HEK293T (cell line): ENCODE data around the gene MDFI.

ENCODE experiments used
- BHLHE40 ChIP-seq: fragments of 450-650 bp; IDR thresholded peaks from 2 replicates; pipeline ENCODE4 v1.6.1; 2016; ENCODE audit warnings: mild to moderate bottlenecking, moderate library complexity, borderline replicate concordance
- SP1 ChIP-seq: fragments of 450-650 bp; IDR thresholded peaks from 2 replicates; pipeline ENCODE4 v1.6.1; 2017
- TF ChIP-seq, protein P1 (sequence below): fragments of 450-650 bp; IDR thresholded peaks from 2 replicates; pipeline ENCODE4 v1.6.1; 2016

DNA sequence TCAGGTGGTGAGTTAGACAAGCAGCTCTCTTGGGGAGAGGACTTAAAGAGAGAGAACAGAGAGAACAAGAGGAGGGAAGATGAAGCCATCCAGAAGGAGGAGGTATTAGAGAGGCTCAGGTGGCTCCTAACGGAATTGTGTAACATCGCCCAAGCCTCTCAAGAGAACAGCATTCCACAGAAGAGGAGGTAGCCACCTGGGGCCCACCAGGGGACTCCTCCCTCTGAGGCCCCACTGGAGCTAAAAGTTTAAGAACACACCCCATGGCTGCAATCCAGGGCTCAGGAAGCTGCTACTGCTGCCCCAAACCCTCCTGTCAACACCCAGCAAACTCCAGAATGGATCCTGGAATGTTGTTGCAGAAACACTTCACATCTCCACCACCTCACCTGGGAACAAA, 23.6 kb upstream of the MDFI start:
- TF ChIP-seq, protein P1, sequence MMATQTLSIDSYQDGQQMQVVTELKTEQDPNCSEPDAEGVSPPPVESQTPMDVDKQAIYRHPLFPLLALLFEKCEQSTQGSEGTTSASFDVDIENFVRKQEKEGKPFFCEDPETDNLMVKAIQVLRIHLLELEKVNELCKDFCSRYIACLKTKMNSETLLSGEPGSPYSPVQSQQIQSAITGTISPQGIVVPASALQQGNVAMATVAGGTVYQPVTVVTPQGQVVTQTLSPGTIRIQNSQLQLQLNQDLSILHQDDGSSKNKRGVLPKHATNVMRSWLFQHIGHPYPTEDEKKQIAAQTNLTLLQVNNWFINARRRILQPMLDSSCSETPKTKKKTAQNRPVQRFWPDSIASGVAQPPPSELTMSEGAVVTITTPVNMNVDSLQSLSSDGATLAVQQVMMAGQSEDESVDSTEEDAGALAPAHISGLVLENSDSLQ, result no peak
- TF ChIP-seq BHLHE40, result no peak
- TF ChIP-seq SP1, result no peak
